HG03575 (cell line): ENCODE measurements around the gene ADCY2.
"Not testable (repeated sequence)": the region's sequence is repeated elsewhere in the genome, so short reads cannot be mapped to it uniquely, and the experiment has no call there.

Source experiments
- ATAC-seq: cut with Tn5 transposase; IDR thresholded peaks from one replicate; pipeline ENCODE4 v1.9.1; 2021; ENCODE audit not compliant: unreplicated experiment, insufficient number of reproducible peaks, low FRiP score; ENCODE audit errors: extremely low read depth

The ADCY2 gene

GRCh38 chr5:7393921-7394799, 1.8 kb upstream of the ADCY2 start:
- no peak for ATAC-seq

- ATAC-seq: no peak
Measured at GRCh38 chr5:7394889-7395431, 978 bp upstream of the ADCY2 start.

- no peak for ATAC-seq
Measured at GRCh38 chr5:7395432-7395946, 449 bp upstream of the ADCY2 start.

GRCh38 chr5:7396713-7397454, 946 bp downstream of the ADCY2 start:
- ATAC-seq: no peak

DNA sequence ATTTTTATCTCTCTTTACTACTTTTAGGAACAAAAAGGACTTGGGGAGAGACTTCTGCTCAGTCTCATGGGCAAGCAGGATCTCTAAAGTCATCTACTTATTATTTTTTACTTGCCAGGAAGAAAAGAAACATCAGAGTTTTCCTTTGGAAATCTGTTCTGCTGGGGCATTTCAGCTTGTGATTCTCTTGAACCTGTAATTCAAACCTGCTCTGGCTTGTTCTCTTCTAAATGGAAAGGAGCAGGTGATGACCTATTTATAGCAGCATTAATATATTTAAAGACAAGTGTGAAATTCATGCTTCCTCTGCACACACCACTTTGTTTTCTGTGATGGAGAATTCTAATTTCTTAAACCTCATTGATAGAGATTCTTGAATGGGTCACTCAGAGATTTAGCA, 2.0 kb downstream of the ADCY2 start:
- no peak for ATAC-seq

GRCh38 chr5:7398596-7399280, 2.8 kb downstream of the ADCY2 start:
- ATAC-seq: no peak

- ATAC-seq: no peak
Measured at GRCh38 chr5:7405277-7405676, 9.3 kb downstream of the ADCY2 start.

DNA sequence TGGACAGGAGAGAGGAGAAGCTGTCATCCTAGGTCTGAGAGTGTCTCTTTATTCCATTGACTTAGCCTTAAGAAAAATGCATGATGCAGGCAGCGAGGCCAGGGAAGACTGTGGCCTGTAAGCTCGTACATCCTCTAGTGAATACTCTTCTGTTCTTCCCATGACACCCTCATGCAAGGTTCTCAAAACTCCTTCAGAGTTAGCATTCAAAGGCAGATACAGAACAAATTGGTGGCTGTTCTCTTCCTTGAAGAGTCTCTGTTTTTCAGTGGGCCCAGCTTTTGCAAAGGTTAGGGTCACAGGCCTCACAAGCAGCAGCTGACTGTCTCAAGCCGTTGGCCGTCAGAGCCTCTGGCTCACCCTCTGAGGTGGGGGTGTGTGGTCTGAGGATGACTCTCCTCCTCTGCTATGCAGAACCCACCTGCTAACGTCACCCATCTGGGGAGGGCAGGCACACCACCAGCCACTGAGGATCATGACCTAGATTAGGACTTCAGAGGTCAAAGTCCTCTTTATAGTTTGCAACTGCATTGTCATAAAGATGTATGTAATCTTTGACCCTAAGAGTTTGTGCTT, 15.1 kb downstream of the ADCY2 start:
- ATAC-seq: no peak

GRCh38 chr5:7412409-7412808, 16.5 kb downstream of the ADCY2 start:
- ATAC-seq: no peak

GRCh38 chr5:7415123-7415522, 19.2 kb downstream of the ADCY2 start:
- no peak for ATAC-seq

DNA sequence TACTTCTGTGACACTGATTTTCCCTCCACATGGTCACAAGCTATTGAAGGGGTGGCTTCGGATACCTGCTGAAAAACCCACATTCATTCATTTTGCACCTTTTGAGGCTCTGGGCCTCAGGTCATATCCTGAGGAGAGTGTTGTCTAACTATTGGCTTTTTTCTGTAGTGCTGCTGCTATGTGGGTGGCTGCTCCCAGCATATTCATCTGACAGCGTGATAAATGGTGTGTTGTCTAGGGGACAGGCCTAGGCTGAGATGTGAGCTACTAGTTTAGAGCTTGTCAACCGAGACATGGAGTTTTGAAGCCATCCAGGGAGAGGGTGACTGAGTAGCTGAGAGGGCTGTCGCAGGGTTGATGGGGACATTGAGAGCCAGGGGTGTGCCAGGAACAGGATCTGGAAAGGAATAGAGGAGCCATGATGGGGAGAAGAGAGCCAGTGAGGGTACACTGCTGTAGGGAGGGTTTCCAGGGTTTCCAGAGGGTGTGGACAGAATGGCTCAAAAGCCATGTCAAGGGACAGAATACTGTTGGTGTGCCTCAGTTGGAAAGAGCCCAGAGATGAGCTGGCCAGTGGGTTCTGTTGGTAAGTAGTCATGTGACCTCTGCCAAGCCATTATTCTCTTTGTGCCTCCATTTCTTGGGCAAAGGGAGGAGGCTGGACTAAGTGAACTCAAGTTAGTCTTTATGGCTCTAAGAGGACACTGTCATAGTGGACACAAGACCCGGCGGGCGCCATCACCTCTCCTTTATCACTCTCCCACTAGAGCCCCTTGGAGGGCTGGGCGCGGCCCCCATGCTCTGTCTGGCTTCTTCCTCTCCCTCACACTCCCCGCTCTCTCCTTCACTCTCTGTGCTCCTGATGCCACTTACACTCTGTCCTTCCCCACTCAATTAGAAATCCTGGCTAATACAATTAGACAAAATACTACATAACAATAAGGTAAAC, 19.9 kb downstream of the ADCY2 start:
- ATAC-seq: no peak

- ATAC-seq: no peak
Measured at GRCh38 chr5:7418276-7418675, 22.3 kb downstream of the ADCY2 start.

DNA sequence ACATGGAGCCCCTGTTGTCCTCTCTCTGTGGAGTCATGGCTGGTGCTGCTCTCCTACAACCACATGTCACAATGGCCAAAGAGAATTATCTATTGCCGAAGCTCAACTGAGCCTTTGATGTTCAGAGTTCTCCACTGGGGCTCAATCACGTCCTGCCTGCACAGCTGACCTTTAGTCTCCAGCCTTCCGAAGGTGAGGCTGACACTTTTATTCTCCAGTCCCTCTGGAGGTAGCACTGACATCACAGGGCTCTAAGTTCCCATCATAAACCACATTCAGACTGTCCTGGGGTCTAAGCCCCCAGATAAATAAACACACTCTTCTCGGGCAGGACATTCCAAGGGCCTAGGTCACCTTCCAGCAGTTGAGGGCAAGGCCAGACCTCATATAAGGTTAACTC, 23.4 kb downstream of the ADCY2 start:
- no peak for ATAC-seq

DNA sequence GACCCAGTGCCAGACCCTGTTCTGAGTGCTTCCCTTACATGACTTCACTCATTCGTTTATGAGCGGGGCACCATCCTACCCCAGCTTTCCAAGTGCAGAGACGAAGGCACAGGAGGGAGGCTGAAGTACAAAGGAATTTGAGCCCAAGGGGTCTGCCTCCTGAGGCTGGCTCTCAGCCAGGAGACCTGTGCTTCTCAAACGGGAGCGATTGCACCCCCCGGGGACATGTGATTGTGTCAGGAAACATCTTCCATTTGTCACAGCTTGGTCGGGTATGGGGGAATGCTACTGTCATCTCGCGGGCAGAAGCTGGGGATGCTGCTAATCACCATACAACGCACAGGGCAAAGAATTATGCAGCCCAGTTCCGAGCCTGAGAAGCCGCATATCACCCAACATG, 23.9 kb downstream of the ADCY2 start:
- ATAC-seq: no peak

DNA sequence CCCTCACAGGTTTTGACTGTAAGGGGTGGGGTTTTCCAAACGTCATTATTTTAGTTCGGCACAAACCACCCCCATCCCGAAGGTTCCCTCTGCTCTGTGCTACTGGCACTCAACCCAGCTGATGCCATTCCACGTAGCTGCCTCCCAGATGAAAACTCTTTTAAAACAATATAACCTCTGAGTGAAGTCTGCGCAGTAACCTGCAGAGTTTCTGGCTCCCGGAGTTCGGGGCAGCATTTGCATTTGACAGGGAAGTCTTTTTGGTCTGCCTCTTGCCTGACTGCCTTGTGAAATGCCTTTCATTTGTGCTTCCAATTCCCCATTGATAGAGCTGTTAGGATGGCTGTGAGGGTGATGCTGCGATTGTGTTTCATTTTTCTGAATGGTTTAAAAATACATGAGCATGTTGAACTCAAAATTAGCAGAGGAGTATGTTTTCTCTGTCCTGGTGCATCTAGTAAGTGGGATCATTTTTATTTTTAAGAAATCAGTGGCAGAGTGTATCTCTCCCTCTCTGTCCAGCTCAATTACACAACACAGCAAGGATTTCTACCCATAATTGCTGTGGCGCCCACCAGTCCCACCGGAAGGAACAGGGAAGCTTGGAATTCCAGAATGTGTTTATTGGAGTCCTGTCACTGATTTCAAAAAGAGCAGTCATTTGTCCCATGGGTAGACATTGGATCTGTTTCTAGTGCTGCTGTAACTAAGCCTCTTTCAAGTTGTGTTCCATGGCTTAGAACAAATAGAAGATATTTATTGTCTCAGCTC, 24.8 kb downstream of the ADCY2 start:
- ATAC-seq: no peak

DNA sequence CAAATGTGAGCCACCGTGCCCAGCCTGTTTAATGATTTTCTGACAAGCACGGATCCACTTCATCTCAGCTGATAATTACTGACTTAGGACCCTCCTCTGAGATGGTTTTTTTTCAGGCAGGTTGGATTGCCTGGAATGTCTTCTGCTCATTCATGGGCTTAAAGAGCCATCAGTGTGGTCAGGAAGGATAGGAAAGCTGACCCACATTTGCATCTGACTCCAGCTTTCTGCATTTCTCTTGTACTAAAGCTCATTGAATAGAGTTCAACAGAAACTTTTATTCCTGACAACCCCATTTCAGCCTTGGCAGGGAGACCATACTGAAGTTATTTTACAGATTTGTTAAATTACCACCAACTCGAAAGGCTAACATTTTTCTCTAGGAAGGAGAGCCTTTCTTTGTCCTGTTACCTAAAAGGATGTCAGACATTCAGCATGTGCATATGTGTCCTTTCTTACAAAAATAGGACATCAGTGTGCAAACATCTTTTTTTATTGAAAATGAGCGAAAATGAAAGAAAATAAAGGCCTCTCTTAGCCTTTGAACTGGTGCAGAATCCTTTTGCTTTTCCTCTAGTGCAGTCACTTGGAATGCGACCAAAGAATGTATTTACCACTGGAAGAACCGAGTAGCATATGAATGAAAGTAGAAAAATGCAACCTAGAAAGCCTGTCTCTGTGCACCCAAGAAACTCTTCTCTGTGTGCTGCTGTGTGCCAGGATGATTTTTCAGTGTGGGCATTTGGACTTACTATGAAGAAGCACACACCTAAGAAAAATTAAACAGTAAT, 26.6 kb downstream of the ADCY2 start:
- no peak for ATAC-seq

- ATAC-seq: not testable (repeated sequence)
Measured at GRCh38 chr5:7423231-7423630, 27.3 kb downstream of the ADCY2 start.
